GM21737 (cell line): ENCODE results near the gene TMEM97.

Experiments
- ATAC-seq: cut with Tn5 transposase; IDR thresholded peaks from one replicate; pipeline ENCODE4 v1.9.1; 2021; ENCODE audit warnings: mild to moderate bottlenecking, moderate library complexity; ENCODE audit not compliant: unreplicated experiment

The TMEM97 gene

GRCh38 chr17:28363776-28364650 is 45.0 kb downstream of the TMEM97 start:
- ATAC-seq: no peak

GRCh38 chr17:28364665-28365363 is 45.8 kb downstream of the TMEM97 start, which contains the start of gene SEBOX:
Gene SEBOX, minus strand, starts transcription at chr17:28365199. Its CDS starts 48 bp downstream, at chr17:28365151.
- no peak for ATAC-seq

- ATAC-seq: no peak
Observed at GRCh38 chr17:28365487-28365886, 46.5 kb downstream of the TMEM97 start.

- no peak for ATAC-seq
Observed at GRCh38 chr17:28366605-28367004, 47.6 kb downstream of the TMEM97 start.

GRCh38 chr17:28367641-28368305 is 48.8 kb downstream of the TMEM97 start:
- ATAC-seq: no peak

GRCh38 chr17:28368306-28368831 is 49.4 kb downstream of the TMEM97 start:
- ATAC-seq: no peak

GRCh38 chr17:28368915-28369683 is 50.1 kb downstream of the TMEM97 start:
- no peak for ATAC-seq

GRCh38 chr17:28369684-28370034 is 50.7 kb downstream of the TMEM97 start:
- no peak for ATAC-seq

- ATAC-seq: no peak
Observed at GRCh38 chr17:28370035-28370743, 51.2 kb downstream of the TMEM97 start, which contains the start of gene VTN. Gene VTN, minus strand, starts transcription at chr17:28370307. Its CDS starts 104 bp downstream, at chr17:28370203.

GRCh38 chr17:28370744-28371103 is 51.7 kb downstream of the TMEM97 start:
- ATAC-seq: no peak

- peak; percentile 82 for ATAC-seq
Observed at GRCh38 chr17:28371245-28372202, 52.5 kb downstream of the TMEM97 start, which contains the start of gene SARM1. Gene SARM1, plus strand, starts transcription at chr17:28371694. Its CDS starts 339 bp downstream, at chr17:28372033.

- ATAC-seq: no peak
Observed at GRCh38 chr17:28372203-28372944, 53.4 kb downstream of the TMEM97 start.

- no peak for ATAC-seq
Observed at GRCh38 chr17:28372945-28373274, 53.9 kb downstream of the TMEM97 start.
